Measurements from ENCODE around the gene AADAT.

AADAT gene

DNA sequence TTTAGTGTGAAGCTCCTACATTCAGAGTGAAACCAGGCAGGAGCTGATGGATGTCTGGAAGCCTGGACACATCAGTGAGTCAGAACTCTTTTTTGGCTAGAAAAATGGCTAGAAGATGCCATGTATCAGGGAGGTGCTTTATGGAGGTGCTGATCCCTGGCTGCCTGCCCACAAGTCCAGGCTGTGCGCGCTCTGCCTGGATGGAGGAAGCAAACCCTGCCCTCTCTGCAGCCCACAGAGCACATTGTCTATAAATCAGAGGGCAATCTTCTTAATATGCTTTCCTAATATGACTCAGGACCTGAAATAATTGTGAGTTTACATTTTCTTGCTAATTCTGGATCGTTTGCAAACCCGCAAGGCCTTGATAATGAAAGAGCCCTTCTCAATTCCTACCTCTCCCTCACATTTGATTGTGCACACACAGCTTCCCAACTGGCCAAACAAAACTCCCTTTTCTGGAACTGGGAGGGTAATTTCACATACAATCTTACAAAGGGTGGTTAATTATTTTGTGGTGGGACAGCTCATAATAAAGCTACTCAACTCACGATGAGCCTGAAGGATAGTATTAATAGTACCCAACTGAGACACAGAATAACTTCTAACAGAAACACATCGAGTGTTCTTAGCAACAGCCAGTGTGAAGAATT lies 75.3 kb downstream of the AADAT start:
- in situ Hi-C loops (cut with HindIII; ENCODE audit: low sequenced_read_pairs) = no loop called here
- H3K4me3 ChIP-seq (ENCODE audit: low read depth, low read length) = no peak overlapping the region
- peak; percentile 80 for DNase-seq (ENCODE audit: low read depth, low spot score)
- TF ChIP-seq, protein P1, sequence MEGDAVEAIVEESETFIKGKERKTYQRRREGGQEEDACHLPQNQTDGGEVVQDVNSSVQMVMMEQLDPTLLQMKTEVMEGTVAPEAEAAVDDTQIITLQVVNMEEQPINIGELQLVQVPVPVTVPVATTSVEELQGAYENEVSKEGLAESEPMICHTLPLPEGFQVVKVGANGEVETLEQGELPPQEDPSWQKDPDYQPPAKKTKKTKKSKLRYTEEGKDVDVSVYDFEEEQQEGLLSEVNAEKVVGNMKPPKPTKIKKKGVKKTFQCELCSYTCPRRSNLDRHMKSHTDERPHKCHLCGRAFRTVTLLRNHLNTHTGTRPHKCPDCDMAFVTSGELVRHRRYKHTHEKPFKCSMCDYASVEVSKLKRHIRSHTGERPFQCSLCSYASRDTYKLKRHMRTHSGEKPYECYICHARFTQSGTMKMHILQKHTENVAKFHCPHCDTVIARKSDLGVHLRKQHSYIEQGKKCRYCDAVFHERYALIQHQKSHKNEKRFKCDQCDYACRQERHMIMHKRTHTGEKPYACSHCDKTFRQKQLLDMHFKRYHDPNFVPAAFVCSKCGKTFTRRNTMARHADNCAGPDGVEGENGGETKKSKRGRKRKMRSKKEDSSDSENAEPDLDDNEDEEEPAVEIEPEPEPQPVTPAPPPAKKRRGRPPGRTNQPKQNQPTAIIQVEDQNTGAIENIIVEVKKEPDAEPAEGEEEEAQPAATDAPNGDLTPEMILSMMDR (IDR thresholded peaks at IDR 0.05; ENCODE audit: low read depth, low read length) = no peak

DNA sequence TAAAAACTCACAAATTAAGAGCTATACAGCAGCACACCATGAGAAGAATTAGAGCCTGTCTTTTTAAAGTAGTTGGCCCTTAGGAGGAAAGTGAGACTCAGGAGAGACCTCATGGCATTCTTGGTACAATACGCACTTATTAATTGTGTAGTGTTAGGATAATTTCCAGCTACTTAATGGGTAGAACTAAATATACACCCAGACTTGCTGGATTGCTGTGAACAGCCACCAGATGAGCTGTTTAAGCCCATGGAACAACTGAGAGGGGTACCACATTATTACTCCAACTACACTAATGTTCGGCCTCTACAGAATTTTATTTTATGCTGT lies 77.2 kb downstream of the AADAT start:
- TF ChIP-seq, protein P1 (IDR thresholded peaks at IDR 0.05; ENCODE audit: low read depth, low read length) = no peak
- in situ Hi-C loops (cut with HindIII; ENCODE audit: low sequenced_read_pairs) = no loop called here

DNA sequence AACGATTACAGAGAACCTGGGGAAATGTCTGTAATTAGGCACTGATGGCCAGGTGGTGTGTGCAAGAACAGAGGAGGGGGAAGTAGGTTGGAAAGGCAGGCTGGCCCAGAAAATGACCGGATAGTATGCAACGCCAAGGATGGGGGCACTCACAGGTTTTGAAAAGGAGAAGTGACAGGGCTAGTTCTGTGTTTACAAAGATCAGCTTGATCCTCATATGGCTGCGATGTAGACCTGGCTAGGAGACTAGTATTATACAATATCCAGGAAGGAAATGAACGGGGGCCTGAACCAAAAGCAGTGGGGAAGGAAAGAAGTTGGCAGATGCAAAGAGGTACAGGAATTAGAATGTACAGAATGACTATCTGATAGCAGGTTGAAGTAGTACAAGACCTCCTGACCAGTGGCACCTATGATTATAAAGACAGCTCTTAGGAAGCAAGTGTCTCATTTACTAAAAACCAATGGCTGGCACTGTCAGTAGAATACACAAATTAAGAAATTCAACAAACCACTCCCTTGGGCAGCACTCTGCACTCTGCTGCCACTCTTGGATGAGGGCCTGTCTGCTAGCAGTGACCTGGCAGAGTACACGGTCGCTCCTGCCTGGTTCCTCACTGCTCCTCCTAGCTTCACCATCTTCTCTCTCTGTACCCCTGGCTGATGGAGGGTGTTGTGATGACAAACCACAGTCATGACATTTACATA lies 77.7 kb downstream of the AADAT start:
- no peak overlapping the region for H3K4me3 ChIP-seq (ENCODE audit: low read depth, low read length)
- TF ChIP-seq, protein P1 (IDR thresholded peaks at IDR 0.05; ENCODE audit: low read depth, low read length) = no peak
- DNase-seq (ENCODE audit: low read depth, low spot score) = no peak
- in situ Hi-C loops (cut with HindIII; ENCODE audit: low sequenced_read_pairs) = no loop called here

More for the DNA sequence above, 77.2 kb downstream of the AADAT start:
- H3K4me3 ChIP-seq (ENCODE audit: low read depth, low read length) = no peak overlapping the region
- no peak for DNase-seq (ENCODE audit: low read depth, low spot score)
